HepG2 (cell line): ENCODE results near the gene SPACA4. TPM values are rescaled to one million over a fixed set of nuclear protein-coding genes. Genes with fewer than 3 reads are reported as not detected.

Experiments
- ATF7 ChIP-seq, 2 experiments: fragments of 450-650 bp in 1 of 2; sonication (generic) in 1 of 2; formaldehyde crosslinking in 1 of 2; IDR thresholded peaks; 2 replicates each; pipeline versions ENCODE4 v1.4.0 to v1.6.1; 2016 to 2020; ENCODE audit warnings: antibody characterized with exemption in 1 of 2, mild to moderate bottlenecking in 1 of 2, missing genetic modification reagents in 1 of 2
- HNRNPH1 ChIP-seq: fragments of 200-400 bp; formaldehyde crosslinking; optimal IDR thresholded peaks from 2 replicates; pipeline ENCODE3; 2017; ENCODE audit warnings: mild to moderate bottlenecking, low read depth, low read length
- HNRNPLL ChIP-seq: fragments of 200-400 bp; formaldehyde crosslinking; IDR thresholded peaks from 2 replicates; pipeline ENCODE4 v1.6.1; 2017; ENCODE audit warnings: mild to moderate bottlenecking, low read depth, low read length; ENCODE audit not compliant: poor library complexity, severe bottlenecking
- KMT2B ChIP-seq: IDR thresholded peaks from 2 replicates; pipeline ENCODE4 v1.6.1; 2016; ENCODE audit warnings: missing genetic modification reagents, missing compliant biosample characterization
- NCOA2 ChIP-seq: sonication (generic); formaldehyde crosslinking; IDR thresholded peaks from 2 replicates; pipeline ENCODE4 v1.8.0; 2022; ENCODE audit warnings: inconsistent platforms
- POLR2A ChIP-seq, 2 experiments: IDR thresholded peaks; 2 replicates each; pipeline ENCODE4 v1.6.1; 2011; ENCODE audit warnings: low read depth in 2 of 2, low read length in 2 of 2, mild to moderate bottlenecking in 1 of 2, moderate library complexity in 1 of 2; ENCODE audit not compliant: insufficient read depth in 1 of 2
- SMARCC2 ChIP-seq: fragments of 450-650 bp; IDR thresholded peaks from 2 replicates; pipeline ENCODE4 v1.6.1; 2017; ENCODE audit warnings: antibody characterized with exemption, mild to moderate bottlenecking
- SP2 ChIP-seq: sonication (generic); formaldehyde crosslinking; IDR thresholded peaks from 2 replicates; pipeline ENCODE4 v1.5.1; 2020; ENCODE audit warnings: mild to moderate bottlenecking, missing genetic modification reagents
- TBX2 ChIP-seq: sonication (generic); formaldehyde crosslinking; IDR thresholded peaks from 2 replicates; pipeline ENCODE4 v1.5.0; 2020; ENCODE audit warnings: missing genetic modification reagents, mild to moderate bottlenecking, borderline replicate concordance
- TRAFD1 ChIP-seq: sonication (generic); formaldehyde crosslinking; IDR thresholded peaks from 2 replicates; pipeline ENCODE4 v1.5.1; 2020; ENCODE audit warnings: missing genetic modification reagents, mild to moderate bottlenecking, borderline replicate concordance
- ZFAT ChIP-seq: sonication (generic); formaldehyde crosslinking; conservative IDR thresholded peaks from 2 replicates; pipeline ENCODE4 v1.8.1; 2023; ENCODE audit warnings: missing genetic modification reagents, inconsistent platforms
- ZFP1 ChIP-seq: IDR thresholded peaks from 2 replicates; pipeline ENCODE4 v1.6.1; 2016
- ZNF337 ChIP-seq: sonication (generic); formaldehyde crosslinking; IDR thresholded peaks from 2 replicates; pipeline ENCODE4 v1.5.1; 2020; ENCODE audit warnings: missing genetic modification reagents, low read depth, mild to moderate bottlenecking, borderline replicate concordance
- ZNF75D ChIP-seq: sonication (generic); formaldehyde crosslinking; IDR thresholded peaks from 2 replicates; pipeline ENCODE4 v1.8.1; 2023; ENCODE audit warnings: missing genetic modification reagents, mild to moderate bottlenecking, borderline replicate concordance
- ZSCAN29 ChIP-seq: sonication (generic); formaldehyde crosslinking; conservative IDR thresholded peaks from 2 replicates; pipeline ENCODE4 v1.4.0; 2020; ENCODE audit warnings: mild to moderate bottlenecking, missing genetic modification reagents
- ZZZ3 ChIP-seq: sonication (generic); formaldehyde crosslinking; IDR thresholded peaks from 2 replicates; pipeline ENCODE4 v1.4.0; 2020; ENCODE audit warnings: missing genetic modification reagents, mild to moderate bottlenecking, borderline replicate concordance
- polyA plus RNA-seq, 8 experiments: library from polyadenylated mRNA; depleted of rRNA in 3 of 8; stranded (reverse) in 7 of 8; unstranded in 1 of 8; fragments of >200 nt; fragmentation: Illumina TruSeq in 4 of 8; extraction: Trizol in 4 of 8; gene quantifications; 2 replicates each; pipeline versions ENCODE4 v1.2.1 to v1.2.3, GENCODE V29; 2011 to 2016; ENCODE audit warnings: low read depth in 4 of 8, missing spikeins in 1 of 8, mixed read lengths in 1 of 8; ENCODE audit not compliant: insufficient read depth in 1 of 8
- total RNA-seq, 5 experiments: library from RNA; depleted of rRNA; stranded (reverse); fragments of >200 nt; fragmentation: Illumina TruSeq; extraction: Trizol; gene quantifications; 2 replicates each; pipeline ENCODE4 v1.2.3, GENCODE V29; 2016; ENCODE audit warnings: low read depth in 1 of 5
- TF ChIP-seq, protein P1 (sequence below): sonication (generic); formaldehyde crosslinking; conservative IDR thresholded peaks from 2 replicates; pipeline ENCODE4 v1.8.1; 2023; ENCODE audit warnings: missing genetic modification reagents
- TF ChIP-seq, protein P2 (sequence below): sonication (generic); formaldehyde crosslinking; IDR thresholded peaks from 2 replicates; pipeline ENCODE4 v1.5.1; 2020; ENCODE audit warnings: mild to moderate bottlenecking, missing genetic modification reagents
- TF ChIP-seq, protein P3 (sequence below): sonication (generic); formaldehyde crosslinking; IDR thresholded peaks from 2 replicates; pipeline ENCODE4 v1.5.0; 2020; ENCODE audit warnings: missing genetic modification reagents, mild to moderate bottlenecking, borderline replicate concordance
- TF ChIP-seq, protein P4 (sequence below): IDR thresholded peaks from 2 replicates; pipeline ENCODE4 v1.6.1; 2016; ENCODE audit warnings: low read depth

SPACA4 gene
- total and polyA plus RNA-seq, 2 of the 13 experiments (the other 11 are each of a cell fraction or from before 2014, with no cell fraction given), result not detected

DNA sequence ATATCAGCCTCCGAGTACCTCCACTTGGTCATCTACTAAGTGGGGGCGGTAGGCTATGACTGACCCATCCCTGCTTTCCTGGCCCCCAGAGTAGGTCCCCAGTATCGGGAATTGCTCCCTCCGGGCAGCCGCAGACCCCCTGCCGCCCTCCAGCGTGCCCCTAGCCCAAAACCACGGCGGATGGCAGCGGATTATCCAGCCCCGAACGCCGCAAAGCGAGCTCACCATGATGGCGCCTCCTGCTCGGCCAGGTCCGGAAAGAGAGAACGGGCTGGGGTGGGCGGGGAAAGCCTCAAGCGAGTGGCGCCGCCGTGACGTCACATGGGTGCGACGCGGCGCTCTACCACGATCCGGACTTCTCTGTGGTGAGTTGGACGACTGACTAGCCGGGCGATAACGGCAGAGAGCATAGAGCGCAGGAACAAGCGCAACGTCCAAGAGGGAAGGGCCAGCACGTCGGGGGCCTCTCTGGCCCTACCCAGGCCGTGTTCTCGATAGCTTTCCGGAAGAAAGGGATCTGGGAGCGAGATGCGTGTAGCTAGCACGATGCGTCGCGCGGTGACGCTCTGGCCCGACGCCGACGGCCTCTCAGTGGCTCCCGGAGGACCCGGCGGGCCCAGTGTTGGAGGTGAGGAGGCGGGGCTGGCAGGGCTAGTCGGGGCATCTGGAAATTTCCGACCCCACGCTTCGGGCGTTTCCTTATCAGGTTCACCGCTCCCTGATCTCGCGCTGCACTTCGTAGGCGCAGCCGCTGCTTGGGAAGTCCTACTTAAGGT, 12.6 kb downstream of the SPACA4 start, which contains the start of the genes RPL18 and SPHK2 (continued):
- 0 out of 2 replicates have a peak, but pooled peaks have one; percentile 49 for TF ChIP-seq ZNF75D (CRISPR knock-in tag)
- 0 out of 2 replicates have a peak, but pooled peaks have one; percentile 49 for TF ChIP-seq TRAFD1 (CRISPR knock-in tag)
- TF ChIP-seq, protein P1, sequence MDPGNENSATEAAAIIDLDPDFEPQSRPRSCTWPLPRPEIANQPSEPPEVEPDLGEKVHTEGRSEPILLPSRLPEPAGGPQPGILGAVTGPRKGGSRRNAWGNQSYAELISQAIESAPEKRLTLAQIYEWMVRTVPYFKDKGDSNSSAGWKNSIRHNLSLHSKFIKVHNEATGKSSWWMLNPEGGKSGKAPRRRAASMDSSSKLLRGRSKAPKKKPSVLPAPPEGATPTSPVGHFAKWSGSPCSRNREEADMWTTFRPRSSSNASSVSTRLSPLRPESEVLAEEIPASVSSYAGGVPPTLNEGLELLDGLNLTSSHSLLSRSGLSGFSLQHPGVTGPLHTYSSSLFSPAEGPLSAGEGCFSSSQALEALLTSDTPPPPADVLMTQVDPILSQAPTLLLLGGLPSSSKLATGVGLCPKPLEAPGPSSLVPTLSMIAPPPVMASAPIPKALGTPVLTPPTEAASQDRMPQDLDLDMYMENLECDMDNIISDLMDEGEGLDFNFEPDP (CRISPR knock-in tag), result no peak
- no peak for TF ChIP-seq ZSCAN29 (CRISPR knock-in tag)
- TF ChIP-seq TBX2, result peak; percentile 96
- peak; percentile 88 for TF ChIP-seq KMT2B
- TF ChIP-seq ZZZ3 (CRISPR knock-in tag), result peak; percentile 97; the same call in 1 of the 2 replicates
- TF ChIP-seq ZFAT (CRISPR knock-in tag), result no peak
- TF ChIP-seq, protein P2, sequence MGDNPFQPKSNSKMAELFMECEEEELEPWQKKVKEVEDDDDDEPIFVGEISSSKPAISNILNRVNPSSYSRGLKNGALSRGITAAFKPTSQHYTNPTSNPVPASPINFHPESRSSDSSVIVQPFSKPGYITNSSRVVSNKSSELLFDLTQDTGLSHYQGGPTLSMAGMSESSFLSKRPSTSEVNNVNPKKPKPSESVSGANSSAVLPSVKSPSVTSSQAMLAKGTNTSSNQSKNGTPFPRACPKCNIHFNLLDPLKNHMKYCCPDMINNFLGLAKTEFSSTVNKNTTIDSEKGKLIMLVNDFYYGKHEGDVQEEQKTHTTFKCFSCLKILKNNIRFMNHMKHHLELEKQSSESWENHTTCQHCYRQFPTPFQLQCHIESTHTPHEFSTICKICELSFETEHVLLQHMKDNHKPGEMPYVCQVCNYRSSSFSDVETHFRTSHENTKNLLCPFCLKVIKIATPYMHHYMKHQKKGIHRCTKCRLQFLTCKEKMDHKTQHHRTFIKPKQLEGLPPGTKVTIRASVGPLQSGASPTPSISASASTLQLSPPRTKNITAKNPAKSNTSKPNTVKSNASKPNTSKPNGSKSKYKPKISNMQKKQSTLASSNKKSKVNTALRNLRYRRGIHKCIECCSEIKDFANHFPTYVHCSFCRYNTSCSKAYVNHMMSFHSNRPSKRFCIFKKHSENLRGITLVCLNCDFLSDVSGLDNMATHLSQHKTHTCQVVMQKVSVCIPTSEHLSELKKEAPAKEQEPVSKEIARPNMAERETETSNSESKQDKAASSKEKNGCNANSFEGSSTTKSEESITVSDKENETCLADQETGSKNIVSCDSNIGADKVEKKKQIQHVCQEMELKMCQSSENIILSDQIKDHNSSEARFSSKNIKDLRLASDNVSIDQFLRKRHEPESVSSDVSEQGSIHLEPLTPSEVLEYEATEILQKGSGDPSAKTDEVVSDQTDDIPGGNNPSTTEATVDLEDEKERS, result no peak
- TF ChIP-seq, protein P3, sequence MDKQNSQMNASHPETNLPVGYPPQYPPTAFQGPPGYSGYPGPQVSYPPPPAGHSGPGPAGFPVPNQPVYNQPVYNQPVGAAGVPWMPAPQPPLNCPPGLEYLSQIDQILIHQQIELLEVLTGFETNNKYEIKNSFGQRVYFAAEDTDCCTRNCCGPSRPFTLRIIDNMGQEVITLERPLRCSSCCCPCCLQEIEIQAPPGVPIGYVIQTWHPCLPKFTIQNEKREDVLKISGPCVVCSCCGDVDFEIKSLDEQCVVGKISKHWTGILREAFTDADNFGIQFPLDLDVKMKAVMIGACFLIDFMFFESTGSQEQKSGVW (CRISPR knock-in tag), result no peak
- TF ChIP-seq ATF7 (IDR thresholded peaks at IDR 0.05), result peak; percentile 73
- peak; percentile 93 for TF ChIP-seq ATF7 (CRISPR knock-in tag; IDR thresholded peaks at IDR 0.05)
- TF ChIP-seq ZFP1 (CRISPR knock-in tag), result peak; percentile 94
- TF ChIP-seq SP2 (CRISPR knock-in tag), result peak; percentile 71; the same call in 1 of the 2 replicates
- TF ChIP-seq HNRNPLL, result peak; percentile 90
- peak; percentile 98; the same call in 1 of the 2 replicates for TF ChIP-seq ZNF337 (CRISPR knock-in tag)
- TF ChIP-seq, protein P4, sequence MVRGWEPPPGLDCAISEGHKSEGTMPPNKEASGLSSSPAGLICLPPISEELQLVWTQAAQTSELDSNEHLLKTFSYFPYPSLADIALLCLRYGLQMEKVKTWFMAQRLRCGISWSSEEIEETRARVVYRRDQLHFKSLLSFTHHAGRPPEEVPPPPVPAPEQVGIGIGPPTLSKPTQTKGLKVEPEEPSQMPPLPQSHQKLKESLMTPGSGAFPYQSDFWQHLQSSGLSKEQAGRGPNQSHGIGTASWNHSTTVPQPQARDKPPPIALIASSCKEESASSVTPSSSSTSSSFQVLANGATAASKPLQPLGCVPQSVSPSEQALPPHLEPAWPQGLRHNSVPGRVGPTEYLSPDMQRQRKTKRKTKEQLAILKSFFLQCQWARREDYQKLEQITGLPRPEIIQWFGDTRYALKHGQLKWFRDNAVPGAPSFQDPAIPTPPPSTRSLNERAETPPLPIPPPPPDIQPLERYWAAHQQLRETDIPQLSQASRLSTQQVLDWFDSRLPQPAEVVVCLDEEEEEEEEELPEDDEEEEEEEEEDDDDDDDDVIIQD, result 0 out of 2 replicates have a peak, but pooled peaks have one; percentile 54
- peak; percentile 63 for TF ChIP-seq NCOA2 (CRISPR knock-in tag)
- no peak for TF ChIP-seq HNRNPH1
- no peak for TF ChIP-seq SMARCC2
- TF ChIP-seq POLR2A (IDR thresholded peaks at IDR 0.05; ENCODE audit: insufficient read depth in 1 of 2, low read depth in 2 of 2, low read length in 2 of 2), result peak; percentile 94 to 97
